NCI-H1092 treated with DMSO at 0.1 percent for 48 hours (cell line): ENCODE data around the gene ALDH16A1.

Experiments
- DNase-seq: peaks from one replicate; lab custom pipeline; 2025; lab: John Stamatoyannopoulos, UW

ALDH16A1 gene

DNA sequence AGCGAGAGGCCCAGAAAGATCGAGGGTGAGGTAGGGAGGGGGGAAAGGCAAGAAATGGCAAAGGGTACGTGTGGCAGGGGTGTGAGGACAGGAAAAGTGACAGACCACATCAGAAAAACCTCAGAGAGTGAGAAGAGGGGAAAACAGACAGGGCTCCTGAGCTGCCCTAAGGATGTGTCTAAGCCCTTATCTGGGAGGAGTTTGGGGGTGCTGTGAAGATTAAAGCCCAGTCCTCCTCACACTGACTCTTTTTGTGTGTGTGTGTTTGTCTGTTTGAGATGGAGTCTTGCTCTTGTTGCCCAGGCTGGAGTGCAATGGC is 29.1 kb upstream of the ALDH16A1 start:
- no peak for DNase-seq

DNA sequence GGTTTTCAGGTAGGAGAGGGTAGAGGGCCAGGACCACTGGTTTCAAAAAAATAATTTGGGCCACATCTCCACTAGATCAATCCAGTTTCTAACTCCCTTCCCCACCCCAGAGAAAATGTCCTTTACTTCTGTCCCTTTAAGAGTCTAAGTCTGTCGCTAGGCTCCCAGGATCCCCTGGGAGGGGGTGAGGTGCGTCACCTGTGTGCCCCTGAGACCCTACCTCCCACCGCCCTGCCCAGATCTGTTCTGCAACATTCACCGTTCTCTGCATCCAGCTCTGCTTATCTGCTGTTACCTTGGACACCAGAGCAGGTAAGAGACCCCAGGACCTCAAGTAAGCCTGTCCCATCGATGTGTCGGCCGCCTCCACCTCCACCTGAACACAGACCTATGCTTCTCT is 27.8 kb upstream of the ALDH16A1 start, which contains the start of gene GFY:
Gene GFY, plus strand, starts transcription at position 211 of the 400 bp plus-strand sequence. CDS start 1,043 bp downstream, outside the sequence.
- DNase-seq, result no peak

DNA sequence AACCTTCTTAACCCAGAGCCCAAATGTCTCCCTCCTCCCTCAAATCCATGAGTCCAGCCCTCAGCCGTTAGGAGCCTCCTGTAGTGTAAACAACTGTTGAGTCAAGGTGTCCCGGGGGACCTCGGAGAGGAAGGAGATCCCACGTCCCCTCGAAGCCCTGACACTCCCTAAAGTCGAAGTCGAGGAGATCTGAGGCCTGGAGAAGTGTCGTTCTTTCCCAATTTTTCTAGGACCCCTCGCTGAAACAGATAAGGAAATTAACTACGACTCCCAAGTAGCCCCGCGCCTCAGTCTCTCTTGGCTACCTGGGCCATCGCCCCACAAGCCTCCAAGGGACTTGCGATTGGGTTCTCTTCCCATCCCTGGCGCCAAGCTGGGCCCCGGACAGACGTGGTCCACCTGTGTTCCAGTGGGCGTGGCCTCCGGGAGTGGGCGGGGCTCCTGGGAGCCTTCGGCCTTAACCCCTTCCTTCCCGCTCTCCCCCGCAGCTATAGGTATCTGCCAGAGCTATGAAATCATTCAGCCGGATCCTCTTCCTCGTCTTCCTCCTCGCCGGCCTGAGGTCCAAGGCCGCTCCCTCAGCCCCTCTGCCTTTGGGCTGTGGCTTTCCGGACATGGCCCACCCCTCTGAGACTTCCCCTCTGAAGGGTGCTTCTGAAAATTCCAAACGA is 27.0 kb upstream of the ALDH16A1 start:
- no peak for DNase-seq

DNA sequence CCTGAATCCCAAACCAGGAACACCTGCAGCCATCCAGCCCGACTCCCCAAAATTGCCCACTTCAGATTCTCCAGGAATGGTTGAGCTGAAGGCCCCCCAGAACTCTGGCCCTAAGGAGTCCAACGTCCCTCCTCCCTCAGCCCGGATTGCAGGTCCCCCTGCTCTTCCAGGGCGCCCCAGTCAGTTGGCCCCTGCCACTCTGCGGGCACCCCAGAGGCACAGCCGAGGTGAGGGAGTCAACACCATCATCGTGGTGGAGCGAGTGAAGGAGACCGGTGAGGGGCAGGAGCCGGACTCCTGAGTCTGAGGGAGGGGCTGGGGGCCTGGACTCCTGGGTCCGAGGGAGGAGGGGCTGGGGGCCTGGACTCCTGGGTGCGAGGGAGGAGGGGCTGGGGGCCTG is 25.7 kb upstream of the ALDH16A1 start:
- DNase-seq, result no peak

- DNase-seq, result no peak
These were observed 25.0 kb upstream of the ALDH16A1 start for GRCh38 chr19:49427855-49428546.

DNA sequence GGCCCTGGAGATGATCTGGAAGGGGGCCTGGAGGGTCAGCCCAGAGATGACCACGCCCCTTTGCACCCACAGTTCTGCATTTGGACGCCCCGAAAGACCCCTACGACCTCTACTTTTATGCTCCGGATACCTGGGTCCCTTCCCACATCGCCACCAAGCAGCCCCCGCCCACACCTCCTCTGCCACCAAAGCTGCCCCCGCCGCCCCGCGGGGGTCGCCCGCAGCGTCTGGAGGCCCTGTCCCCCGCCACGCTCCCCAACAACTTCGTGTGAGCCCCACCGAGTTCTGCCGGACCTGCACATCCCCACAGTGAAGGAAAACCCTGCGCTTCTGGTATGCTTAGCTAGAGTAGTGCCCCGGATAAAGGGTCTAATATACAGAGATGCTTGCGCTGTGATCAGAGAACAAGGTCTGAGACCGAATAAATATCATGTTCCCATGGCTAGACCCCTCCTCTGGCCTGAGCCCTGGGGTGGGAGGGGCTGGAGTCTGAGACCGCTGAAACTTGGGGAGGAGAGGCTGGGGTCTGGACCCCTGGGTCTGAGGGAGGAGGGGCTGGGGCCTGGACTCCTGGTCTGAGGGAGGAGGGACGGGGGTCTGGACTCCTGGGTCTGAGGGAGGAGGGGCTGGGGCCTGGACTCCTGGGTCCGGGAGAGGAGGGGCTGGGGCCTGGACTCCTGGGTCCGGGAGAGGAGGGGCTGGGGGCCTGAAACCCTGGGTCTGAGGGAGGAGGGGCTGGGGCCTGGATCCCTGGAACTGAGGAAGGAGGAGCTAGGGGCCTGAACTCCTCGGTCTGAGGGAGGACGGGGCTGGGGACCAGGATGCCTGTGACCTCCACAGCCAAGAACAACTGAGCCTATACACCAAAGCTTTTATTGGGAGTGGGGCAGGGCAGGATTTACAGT is 24.2 kb upstream of the ALDH16A1 start:
- DNase-seq, result no peak

- no peak for DNase-seq
These were observed 22.8 kb upstream of the ALDH16A1 start for GRCh38 chr19:49430172-49430677.

- no peak for DNase-seq
These were observed 22.2 kb upstream of the ALDH16A1 start for GRCh38 chr19:49430678-49431329.

- no peak for DNase-seq
These were observed 21.7 kb upstream of the ALDH16A1 start for GRCh38 chr19:49431330-49431749.

DNA sequence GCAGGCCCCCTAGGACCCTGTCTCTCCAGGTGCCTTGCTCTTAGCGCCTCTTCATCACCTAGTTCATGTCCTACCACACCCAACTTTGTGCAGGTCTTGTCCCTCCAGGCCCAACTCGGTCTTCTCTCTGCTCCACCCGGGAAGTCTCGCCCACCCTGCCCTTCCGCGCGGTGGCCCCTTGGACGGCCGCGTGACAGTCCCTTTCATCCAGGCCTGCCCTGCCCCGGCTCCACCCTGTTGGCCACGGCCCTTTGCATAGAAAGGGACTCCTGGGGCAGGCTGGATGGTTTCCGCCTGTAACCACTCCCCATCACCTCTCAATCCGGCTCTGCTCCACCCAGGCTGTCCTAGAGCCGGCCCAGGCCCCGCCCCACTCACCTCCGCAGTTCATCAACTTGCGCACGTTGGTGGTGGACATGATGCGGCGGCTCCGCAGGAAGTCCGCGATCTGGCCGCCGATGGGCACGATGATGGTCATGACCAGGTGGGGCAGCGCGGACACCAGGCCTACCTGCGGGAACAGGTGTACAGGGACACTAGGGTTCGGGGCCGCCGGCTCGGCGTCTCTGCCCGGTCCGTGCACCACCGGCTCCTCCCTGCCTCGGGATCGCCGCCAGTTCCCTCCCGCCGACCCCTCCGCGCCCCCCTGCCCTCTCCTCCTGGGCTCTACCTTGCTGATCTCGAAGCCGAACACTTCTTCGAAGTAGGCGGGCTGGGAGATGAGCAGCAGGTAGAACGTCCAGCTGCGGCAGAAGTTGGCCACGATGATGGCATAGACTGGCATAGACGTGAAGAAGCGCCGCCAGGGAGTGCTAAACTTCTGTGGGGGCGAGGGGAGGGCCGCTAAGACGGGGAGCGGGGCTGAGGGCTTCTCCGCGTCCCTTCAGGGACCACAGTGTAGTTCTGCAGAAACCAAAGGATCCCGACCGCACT is 20.6 kb upstream of the ALDH16A1 start:
- DNase-seq, result no peak

DNA sequence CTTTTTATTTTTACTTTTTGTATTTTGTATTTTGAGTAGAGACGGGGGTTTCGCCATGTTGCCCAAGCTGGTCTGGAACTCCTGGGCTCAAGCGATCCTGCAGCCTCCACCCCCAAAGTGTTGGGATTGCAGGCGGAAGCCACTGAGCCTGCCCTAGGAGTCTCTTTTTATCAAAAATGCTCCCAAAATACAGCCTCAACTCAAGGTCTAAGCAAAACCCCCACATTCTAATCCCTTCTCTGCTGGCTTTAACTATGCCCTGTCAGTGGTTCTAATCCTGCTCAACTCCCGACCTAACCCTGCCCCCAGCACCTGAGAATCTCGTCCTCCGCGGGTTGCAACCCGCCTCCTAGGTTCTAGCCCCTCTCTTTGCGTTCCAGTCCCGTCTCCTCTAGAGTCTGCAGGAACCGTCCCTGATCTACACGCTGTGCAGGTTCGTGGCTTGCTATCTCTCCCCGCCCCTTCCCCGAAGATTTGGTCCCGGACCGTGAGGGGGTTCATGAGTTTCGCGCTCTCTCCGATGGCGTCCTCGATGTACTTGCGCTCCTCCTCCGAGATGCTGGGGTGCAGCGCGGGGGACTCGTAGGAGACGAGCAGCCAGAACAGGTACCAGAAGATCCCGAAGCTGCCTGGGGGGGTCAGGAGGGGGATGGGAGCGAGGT is 19.7 kb upstream of the ALDH16A1 start:
- no peak for DNase-seq

- no peak for DNase-seq
These were observed 18.0 kb upstream of the ALDH16A1 start for GRCh38 chr19:49434907-49435583.

- no peak for DNase-seq
These were observed 17.4 kb upstream of the ALDH16A1 start for GRCh38 chr19:49435670-49436069.

DNA sequence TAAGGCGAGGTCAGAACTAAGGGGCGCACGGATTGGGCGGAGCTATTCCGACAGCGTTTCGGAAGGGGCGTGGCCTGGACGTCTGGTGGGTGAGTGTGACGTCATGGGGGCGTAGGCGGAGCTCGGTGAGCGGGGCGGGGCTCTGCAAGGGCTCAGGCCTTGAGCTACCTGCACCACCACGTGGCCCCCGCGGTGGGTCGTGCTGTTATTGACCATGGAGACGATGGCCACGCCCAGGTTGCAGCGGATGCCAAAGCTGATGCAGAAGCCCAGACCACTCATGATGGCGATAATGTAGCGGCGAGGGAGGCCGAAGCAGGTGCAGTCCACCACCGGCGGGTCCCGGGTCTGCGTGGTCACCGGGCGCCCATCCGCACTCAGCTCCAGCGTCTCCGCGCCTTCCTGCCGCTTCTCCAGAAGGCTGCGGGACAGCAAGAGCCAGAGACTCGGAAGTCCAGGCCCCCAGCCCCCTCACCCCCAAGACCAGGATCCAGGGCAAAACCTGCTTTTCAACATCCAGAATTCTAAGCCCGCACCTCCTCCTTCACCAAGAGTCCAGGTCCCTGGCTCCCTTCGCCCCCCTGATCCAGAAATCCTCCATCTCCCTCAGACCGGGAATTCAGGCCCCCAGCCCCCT is 16.5 kb upstream of the ALDH16A1 start:
- DNase-seq, result no peak

GRCh38 chr19:49437231-49437630 is 15.8 kb upstream of the ALDH16A1 start:
- DNase-seq, result no peak

DNA sequence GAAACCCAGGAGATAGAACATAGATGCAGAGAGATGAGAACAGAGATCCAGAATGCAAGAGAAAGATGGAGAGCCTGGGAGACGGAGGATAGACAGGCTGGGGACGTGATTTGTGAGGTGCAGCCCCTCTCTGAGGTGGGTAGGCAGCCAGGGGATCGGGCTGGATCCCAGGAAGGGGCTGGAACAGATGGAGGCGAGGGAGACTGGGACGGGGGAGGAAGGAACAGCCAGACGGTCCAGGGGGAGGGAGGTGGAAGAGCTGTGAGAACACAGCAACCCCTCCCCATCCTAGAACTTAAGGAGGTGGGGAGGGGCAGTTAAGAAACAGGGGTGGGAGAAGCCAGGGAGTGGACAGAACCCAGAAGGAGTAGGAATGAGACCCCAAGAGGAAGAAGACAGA is 14.8 kb upstream of the ALDH16A1 start:
- no peak for DNase-seq

DNA sequence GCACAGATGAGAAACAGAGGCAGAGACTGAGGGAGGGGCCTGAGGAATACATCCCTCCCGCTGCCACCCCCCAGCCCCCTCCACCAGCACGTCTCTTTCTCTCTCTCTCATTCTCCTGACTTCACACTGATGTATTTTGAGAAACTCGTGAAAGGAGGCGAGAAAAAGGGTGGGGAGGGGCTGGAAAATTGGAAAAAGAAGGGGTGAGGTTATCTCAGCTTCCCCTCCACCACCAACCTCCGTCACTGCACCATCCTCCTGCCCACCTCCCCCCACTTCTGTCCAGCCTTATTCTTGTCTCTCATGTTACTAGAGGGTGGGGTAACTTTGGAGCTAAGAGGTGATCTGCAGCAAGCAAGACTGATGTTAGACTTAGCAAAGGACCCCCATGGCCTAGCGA is 13.2 kb upstream of the ALDH16A1 start:
- no peak for DNase-seq

DNA sequence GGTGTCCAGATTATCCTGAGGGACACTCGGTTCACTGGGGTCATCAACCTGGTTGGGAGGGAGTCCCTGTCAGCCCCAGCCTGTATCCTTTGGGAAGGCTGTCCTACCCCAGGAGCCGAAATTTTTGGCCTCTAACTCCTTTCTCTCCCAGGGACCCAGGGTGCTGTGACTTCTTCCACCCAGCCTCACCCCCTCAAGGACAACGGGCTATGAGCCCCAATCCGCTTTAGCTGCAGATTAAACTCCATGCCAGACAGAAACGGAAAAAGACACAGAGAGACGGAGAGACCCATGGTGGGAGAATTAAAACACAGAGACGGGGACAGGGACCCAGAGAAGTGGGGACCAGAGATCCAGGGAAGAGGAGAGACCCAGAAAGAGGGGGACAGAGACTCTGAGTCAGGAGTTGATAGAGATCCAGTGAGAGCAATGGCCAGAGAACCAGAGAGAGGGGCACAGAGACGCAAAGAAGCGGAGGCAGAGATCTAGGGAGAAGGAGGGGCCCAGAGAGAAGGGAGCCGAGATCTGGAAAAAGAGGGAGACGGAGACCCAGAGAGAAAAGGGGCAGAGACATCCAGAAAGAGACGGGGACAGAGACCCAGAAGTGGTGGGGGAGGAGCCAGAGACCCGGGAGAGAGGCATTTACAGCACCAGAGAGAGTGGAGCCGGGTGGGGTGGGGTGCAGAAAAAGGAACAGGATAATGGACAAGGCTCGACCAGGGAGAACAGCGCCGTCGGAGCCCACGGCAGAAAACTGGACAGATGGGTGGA is 12.4 kb upstream of the ALDH16A1 start:
- no peak for DNase-seq
